GM18498 (cell line): ENCODE results near the gene NMT2.

Source experiments
- ATAC-seq: cut with Tn5 transposase; IDR thresholded peaks from one replicate; pipeline ENCODE4 v1.9.1; 2021; ENCODE audit warnings: mild to moderate bottlenecking, moderate library complexity; ENCODE audit not compliant: unreplicated experiment

NMT2 gene

GRCh38 chr10:15181576-15182156, 13.2 kb upstream of the NMT2 start:
- ATAC-seq: no peak

- ATAC-seq: no peak
Measured at GRCh38 chr10:15180736-15181135, 12.2 kb upstream of the NMT2 start.

GRCh38 chr10:15176269-15176668, 7.8 kb upstream of the NMT2 start:
- no peak for ATAC-seq

GRCh38 chr10:15175587-15175986, 7.1 kb upstream of the NMT2 start:
- ATAC-seq: no peak

GRCh38 chr10:15172306-15172840, 3.9 kb upstream of the NMT2 start:
- no peak for ATAC-seq

- no peak for ATAC-seq
Measured at GRCh38 chr10:15169555-15170401, 1.3 kb upstream of the NMT2 start.

GRCh38 chr10:15168786-15169554, 477 bp upstream of the NMT2 start:
- ATAC-seq: peak; percentile 48

GRCh38 chr10:15167411-15168290, 842 bp downstream of the NMT2 start:
- peak; percentile 43 for ATAC-seq

DNA sequence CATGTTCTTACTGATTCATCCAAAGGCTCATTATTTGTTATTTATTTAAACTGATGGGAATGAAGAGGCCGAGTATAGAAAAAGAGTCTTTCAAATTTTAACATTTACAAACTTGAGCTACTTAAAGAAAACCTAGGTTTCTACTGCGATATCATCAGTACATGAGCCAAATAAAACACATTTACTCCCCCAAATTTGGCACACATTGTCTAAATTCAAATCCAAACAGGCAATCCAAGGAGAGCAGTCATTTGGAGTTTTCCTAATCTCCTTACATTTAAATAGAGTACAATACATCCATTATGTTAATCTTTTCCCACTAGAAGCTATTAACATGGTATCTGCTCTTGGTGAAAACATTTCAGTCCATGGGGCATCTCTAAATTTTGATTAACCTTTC, 2.2 kb downstream of the NMT2 start:
- no peak for ATAC-seq

GRCh38 chr10:15163253-15163828, 5.2 kb downstream of the NMT2 start:
- ATAC-seq: no peak

DNA sequence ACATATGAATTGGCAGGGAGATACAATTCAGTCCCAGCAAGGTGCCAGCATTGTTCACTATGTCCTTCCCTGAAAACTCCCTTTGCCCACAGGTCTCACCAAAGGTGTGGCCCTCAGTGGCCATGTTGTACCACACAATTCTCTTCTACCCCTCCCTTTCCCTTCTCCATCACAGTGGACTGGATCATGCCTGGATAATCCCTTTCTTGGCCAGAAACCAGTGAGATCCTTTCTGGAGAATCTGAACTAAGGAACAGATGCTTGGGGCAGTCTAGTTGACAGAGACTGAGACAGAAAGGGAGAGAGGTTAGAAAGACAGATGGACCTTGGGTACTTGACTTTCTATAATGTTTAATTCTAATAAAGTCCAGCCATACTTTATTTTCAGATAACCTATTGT, 9.5 kb downstream of the NMT2 start:
- ATAC-seq: no peak

DNA sequence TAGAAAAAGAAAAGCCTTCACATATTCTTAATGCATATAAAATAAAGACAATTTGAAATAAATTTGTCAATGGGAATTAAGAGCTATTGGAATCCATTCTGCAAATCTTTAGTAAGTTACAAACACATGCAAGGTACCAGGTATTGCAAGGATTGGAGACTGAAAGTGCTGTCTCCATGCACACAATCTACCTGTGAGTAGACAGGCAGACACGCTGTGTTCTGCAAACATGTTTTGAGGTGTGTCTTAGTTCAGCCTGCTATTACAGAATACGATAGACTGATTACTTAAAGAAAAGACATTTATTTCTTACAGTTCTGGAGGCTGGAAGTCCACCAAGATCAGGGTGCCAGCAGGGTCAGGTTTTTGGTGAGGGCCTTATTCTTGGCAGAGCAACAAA, 10.0 kb downstream of the NMT2 start:
- no peak for ATAC-seq

DNA sequence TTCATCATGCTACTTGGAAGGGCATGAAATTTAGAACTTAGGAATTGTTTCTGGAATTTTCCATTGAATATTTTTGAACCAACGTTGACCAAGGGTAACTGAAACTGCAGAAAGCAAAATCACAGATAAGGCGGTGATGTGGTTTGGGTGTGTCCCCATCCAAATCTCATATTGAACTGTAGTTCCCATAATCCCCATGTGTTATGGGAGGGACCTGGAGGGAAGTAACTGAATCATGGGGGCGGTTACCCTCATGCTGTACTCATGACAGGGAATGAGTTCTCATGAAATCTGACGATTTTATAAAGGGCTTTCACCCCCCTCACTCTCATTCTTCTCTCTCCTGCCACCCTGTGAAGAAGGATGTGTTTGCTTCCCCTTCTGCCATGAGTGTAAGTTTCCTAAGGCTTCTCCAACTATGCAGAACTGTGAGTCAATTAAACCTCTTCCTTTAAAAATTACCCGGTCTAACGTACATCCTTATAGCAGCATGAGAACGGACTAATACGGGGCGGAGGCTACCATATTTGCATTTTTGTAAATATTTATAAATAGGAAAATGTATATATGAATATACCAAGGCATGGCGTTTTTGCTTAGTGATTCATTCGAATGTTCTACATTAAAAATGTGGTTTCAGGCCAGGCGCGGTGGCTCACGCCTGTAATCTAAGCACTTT, 12.4 kb downstream of the NMT2 start:
- no peak for ATAC-seq

DNA sequence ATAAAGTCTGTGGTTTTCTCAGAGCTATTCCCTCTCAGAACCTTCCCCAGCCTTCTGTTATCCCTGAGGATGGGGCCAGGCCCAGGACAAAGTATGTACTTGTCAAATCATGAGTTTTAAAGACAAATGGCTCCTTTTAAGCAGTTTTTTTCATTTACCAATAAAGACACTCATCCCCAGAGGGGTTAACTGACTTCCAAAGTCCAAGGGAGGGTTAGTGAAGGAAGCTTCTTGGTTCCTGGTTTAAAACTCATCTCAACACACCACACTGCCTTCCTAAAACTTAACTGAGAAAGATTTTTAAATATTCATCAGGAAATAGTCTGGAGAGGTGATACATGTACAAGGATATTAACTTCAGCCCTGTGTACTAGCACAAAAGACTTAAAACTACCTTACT, 15.9 kb downstream of the NMT2 start:
- ATAC-seq: no peak

GRCh38 chr10:15150563-15150962, 17.9 kb downstream of the NMT2 start:
- ATAC-seq: no peak

- no peak for ATAC-seq
Measured at GRCh38 chr10:15149042-15149771, 19.3 kb downstream of the NMT2 start.

DNA sequence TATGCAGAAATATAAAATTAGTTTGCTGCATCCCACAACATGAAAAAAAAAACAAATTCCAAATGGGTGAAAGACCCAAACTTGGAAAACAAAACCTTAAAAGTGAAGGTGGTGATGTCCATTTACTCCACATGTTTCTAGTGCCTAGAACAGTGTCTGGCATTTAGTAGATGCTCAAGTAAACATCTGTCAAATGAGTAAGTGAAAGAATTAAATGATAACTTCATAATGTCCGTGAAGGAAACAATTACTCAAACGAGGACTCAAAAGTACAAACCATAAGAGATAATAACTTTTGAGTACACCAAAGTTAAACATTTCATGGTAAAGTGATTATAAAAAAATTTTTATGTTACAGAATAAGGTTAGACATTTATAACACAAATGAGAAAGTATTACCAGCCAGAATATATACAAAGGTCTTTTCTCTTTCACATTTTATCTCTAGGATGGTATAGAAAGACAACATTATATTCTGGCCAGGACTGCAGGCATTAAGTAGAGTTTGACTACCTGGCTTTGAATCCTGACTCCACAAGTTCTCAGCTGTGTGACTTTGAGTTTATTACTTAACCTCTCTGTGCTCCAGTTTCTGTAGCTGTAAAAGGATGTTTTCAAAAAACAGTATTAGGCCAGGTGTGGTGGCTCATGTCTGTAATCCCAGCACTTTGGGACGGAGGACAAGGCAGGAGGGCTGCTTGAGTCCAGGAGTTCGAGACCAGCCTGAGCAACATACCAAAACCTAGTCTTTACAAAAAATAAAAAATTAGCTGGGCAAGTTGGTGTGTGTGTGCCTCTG, 20.7 kb downstream of the NMT2 start:
- ATAC-seq: no peak

DNA sequence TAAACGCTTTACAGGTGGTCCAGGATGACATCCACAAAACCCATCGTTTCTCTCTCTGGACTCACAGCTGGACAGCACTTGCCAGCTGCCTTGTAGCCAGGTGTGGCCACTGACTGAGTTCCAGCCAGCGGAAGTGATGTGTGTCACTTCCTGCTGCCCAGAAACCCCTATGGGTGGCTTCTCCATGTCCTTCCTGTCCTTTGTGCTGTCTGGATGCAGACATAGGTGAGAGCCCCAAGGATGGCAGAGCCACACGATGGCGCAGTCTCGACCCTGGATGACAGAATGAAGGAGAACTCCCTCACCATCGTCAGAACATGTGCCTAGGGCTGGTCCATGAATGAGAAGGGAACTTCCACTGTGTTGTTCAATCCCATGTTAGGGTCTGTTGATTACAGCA, 22.1 kb downstream of the NMT2 start:
- no peak for ATAC-seq
